HG03354 (cell line): ENCODE results near the gene HOMER1.

Experiments used
- ATAC-seq: cut with Tn5 transposase; IDR thresholded peaks from one replicate; pipeline ENCODE4 v1.9.1; 2021; ENCODE audit warnings: mild to moderate bottlenecking; ENCODE audit not compliant: unreplicated experiment, poor library complexity, severe bottlenecking

HOMER1 gene

DNA sequence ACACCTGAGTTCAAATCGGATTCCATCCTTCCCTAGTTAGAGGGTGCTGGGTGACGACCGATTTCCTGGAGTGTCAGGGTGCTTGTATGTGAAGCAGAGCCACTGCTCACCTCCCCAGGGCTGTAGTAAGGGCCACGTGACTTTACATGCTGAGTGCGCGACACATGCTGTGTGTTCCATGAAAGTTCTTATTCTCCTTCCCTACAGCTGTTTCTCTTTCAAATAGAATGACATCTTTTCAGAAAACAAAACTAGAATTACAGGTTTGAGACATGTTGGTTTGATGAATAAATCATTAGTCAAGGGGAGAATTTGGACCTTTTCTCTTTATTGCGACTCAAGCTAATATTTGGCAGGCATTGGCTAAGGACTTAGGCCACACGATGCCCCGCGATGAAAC lies 164.9 kb downstream of the HOMER1 start:
- no peak for ATAC-seq

DNA sequence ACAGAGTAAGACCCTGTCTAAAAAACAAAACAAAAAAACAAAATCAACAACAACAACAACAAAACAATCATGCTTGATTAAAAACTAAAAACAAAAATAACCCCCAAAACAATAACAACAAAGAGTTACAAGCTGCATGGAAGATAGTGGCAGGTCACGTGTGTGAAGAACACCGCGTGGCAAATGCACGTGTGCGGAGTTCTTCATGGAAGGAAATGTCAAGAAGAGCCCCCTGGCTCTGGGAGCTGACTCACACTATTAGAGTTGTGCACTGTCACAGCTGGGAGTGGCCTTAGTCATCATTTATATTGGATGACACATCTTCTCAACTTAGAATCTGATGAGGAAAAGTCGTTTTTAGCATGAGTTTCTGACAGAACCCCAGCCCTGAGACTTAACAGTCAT lies 167.5 kb downstream of the HOMER1 start:
- ATAC-seq, result no peak

DNA sequence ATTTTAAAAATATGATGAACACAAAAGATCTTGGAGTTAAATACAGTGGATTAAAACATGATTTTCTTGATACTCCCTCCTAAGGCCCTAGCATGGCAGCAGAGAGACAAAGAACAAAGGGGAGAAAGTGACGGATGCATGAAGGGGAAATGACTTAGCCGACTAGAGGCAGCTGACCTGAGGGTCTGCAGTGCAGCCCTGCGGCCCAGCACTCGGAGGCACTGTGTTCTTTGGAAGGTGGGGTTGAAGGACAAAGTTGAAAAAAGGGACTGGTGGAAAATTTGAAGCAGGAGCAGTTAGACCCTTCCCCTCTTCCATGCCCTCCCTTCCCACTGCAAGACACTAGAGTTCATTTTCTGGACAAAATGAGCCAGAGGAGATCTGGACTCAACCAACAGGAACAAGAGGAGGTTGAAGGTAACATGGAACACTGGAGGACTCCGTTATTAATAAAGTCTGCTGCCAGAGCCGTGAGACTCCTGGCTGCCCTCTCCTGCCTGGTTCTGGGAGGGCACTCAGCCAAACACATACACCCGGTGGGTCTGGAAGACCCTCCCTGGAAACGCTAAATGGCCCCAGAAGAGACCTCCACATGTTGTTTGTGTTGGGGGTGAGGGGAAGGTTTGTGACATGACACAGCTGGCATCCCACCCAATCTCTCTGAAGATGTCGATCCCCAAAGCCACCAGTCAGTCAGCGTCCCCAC lies 179.9 kb downstream of the HOMER1 start:
- ATAC-seq, result no peak

DNA sequence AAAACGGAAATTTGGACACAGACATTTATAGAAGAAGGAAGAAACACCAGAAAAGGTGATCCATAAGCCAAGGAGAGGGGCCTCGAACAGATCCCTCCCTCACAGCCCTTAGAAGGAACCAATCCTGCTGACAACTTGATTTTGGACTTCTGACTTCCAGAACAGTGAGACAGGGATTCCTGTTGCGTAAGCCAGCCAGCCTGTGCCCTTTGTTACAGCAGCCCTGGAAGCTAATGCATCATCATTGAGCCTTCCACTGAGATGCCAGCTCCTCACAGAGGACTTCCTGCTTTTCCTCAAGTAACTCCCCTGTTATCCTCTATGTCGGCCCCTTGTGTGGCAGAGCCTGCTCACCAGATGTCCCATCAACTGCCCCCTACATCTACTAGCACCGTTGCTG lies 183.9 kb downstream of the HOMER1 start:
- ATAC-seq, result no peak

DNA sequence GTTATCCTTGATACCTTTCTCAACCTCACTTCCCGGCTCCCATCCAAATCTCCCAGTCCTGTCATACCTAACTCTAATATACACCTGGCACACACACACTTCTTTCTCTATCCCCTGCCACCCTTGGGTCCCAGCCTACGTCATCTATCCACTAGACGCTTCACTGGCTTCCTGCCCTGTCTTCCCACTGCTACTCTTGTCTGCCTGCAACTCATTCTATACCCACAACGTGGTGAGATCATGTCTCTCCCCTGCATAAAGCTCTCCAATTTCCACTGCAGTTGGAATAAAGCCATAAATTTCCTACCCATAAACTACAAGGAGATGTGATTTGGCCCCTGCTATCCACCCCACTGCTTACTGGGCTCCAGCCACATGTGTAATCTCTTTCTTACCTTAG lies 184.5 kb downstream of the HOMER1 start:
- no peak for ATAC-seq
